Superior temporal gyrus (tissue), 1 donor: ENCODE measurements around the gene PPP1R37.

Source experiments
- DNase-seq: peaks from one replicate; pipeline ENCODE4 v3.0.0-alpha.2; 2016; ENCODE audit errors: extremely low spot score

Gene PPP1R37

GRCh38 chr19:45169602-45170001 is 76.6 kb downstream of the PPP1R37 start:
- DNase-seq, result no peak

- DNase-seq, result no peak
Observed at GRCh38 chr19:45170146-45171106, 77.4 kb downstream of the PPP1R37 start.

GRCh38 chr19:45171211-45171623 is 78.2 kb downstream of the PPP1R37 start:
- DNase-seq, result no peak

GRCh38 chr19:45172173-45172572 is 79.2 kb downstream of the PPP1R37 start:
- DNase-seq, result no peak

- DNase-seq, result no peak
Observed at GRCh38 chr19:45172611-45173208, 79.7 kb downstream of the PPP1R37 start.

GRCh38 chr19:45173816-45174215 is 80.8 kb downstream of the PPP1R37 start:
- DNase-seq, result no peak

- DNase-seq, result no peak
Observed at GRCh38 chr19:45175515-45176345, 82.8 kb downstream of the PPP1R37 start.

GRCh38 chr19:45177817-45178261 is 84.9 kb downstream of the PPP1R37 start, which contains the start of gene TRAPPC6A:
Gene TRAPPC6A, minus strand, starts transcription at chr19:45178237. Its CDS starts 19 bp downstream, at chr19:45178218.
- no peak for DNase-seq

GRCh38 chr19:45178262-45179071 is 85.5 kb downstream of the PPP1R37 start, which contains the start of gene BLOC1S3:
Gene BLOC1S3, plus strand, starts transcription at chr19:45178784. Its CDS starts 513 bp downstream, at chr19:45179297.
- peak; percentile 100 for DNase-seq

- DNase-seq, result no peak
Observed at GRCh38 chr19:45179072-45179891, 86.3 kb downstream of the PPP1R37 start.

GRCh38 chr19:45179892-45180370 is 87.0 kb downstream of the PPP1R37 start:
- DNase-seq, result no peak

GRCh38 chr19:45180936-45181335 is 88.0 kb downstream of the PPP1R37 start:
- DNase-seq, result no peak

- DNase-seq, result no peak
Observed at GRCh38 chr19:45182758-45183157, 89.8 kb downstream of the PPP1R37 start.

GRCh38 chr19:45184115-45184514 is 91.1 kb downstream of the PPP1R37 start:
- DNase-seq, result no peak

GRCh38 chr19:45186509-45187334 is 93.7 kb downstream of the PPP1R37 start:
- no peak for DNase-seq

GRCh38 chr19:45187421-45188100 is 94.6 kb downstream of the PPP1R37 start:
- no peak for DNase-seq

- DNase-seq, result no peak
Observed at GRCh38 chr19:45189971-45190370, 97.0 kb downstream of the PPP1R37 start.

GRCh38 chr19:45191375-45191774 is 98.4 kb downstream of the PPP1R37 start:
- DNase-seq, result no peak
